Measurements from ENCODE around the gene SPATA46. TPM values are rescaled to one million over a fixed set of nuclear protein-coding genes. Genes with fewer than 3 reads are reported as not detected.

The SPATA46 gene
- total and polyA plus RNA-seq, 2 of the 8 experiments (the other 6 are each of a cell fraction or from before 2014, with no cell fraction given), result not detected

DNA sequence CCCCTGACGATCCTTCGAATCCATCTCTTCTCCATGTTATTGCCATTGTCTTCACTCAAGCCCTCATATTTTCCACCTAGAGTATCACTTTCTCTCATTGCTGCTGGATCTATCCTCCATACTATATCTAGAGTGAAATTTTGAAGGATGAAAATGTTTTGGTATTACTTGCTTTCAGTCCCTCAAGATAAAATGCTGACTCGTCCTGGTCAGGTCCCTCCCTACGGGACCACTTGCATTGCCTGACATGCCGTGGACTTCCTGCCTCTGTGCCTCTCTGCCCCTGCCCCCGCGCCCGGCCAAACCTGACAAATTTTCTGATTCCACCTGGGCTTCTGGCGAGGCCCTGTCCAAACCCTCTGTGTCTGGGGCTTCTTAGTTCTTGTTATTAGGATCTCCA is 23.6 kb downstream of the SPATA46 start:
- H2BK5ac ChIP-seq (ENCODE audit: low read depth, low read length), result no peak overlapping the region
- H3K4me3 ChIP-seq (ENCODE audit: extremely low read depth in 1 of 4, insufficient read depth in 2 of 4, low read depth in 3 of 4, low read length in 4 of 4), result no peak overlapping the region
- no peak overlapping the region for H2BK120ac ChIP-seq (replicated peaks; ENCODE audit: low read depth, low read length)
- H4K5ac ChIP-seq (ENCODE audit: insufficient read length, low read depth, low read length), result no peak overlapping the region
- no peak overlapping the region for H3K4me2 ChIP-seq (ENCODE audit: insufficient read depth in 1 of 2, low read depth in 2 of 2, low read length in 2 of 2)
- 91% methylated on average over 9 of the region's 9 CpGs; no CpG with 5 or more reads in 1 of the 2 experiments for WGBS, 2 experiments (ENCODE audit: extremely low coverage in 1 of 2, insufficient coverage in 1 of 2, insufficient read length in 1 of 2, insufficient replicate concordance in 2 of 2, low coverage in 1 of 2, low lambda C conversion rate in 2 of 2, missing lambda C conversion rate in 1 of 2)
- no peak overlapping the region for H4K91ac ChIP-seq (replicated peaks; ENCODE audit: insufficient read length, low read length)
- no peaks in the 10 kb centered on the region for H3K79me2 ChIP-seq (ENCODE audit: control insufficient read depth in 1 of 2, insufficient read depth in 2 of 2, low read length in 2 of 2)
- H3K14ac ChIP-seq (ENCODE audit: insufficient read length), result no peak overlapping the region
- no peaks in the 10 kb centered on the region for H3K79me1 ChIP-seq (ENCODE audit: low read depth, low read length)
- DNase-seq (ENCODE audit: low read depth in 1 of 2, low spot score in 2 of 2), result no peak
- CTCF ChIA-PET (ENCODE audit: partially characterized antibody), result interaction anchor here (1.7 to 5.7 kb wide), 4 partner anchors 12 to 52 kb away, joined by 3 to 59 read pairs (median 12); no protein-coding TSS in a partner anchor
- H3K9me3 ChIP-seq (ENCODE audit: insufficient read depth in 2 of 2, low read depth in 1 of 2, low read length in 1 of 2), result no peaks in the 10 kb centered on the region
- no peak overlapping the region for H3K9ac ChIP-seq (replicated peaks in 1 of 4; ENCODE audit: extremely low read depth in 1 of 4, low read depth in 3 of 4, low read length in 3 of 4)
- FAIRE-seq, result no peak
- H4K8ac ChIP-seq (ENCODE audit: extremely low read depth, insufficient read depth, low read length), result no peak overlapping the region
- H3K4me1 ChIP-seq (replicated peaks in 1 of 4; ENCODE audit: control insufficient read depth in 3 of 4, insufficient read depth in 4 of 4, low read length in 3 of 4), result peaks cover 0 to 8% (median 4%) of the 10 kb centered on the region in 4 experiments; a peak in 5 of 7 replicates
- no peak overlapping the region for H2BK12ac ChIP-seq (ENCODE audit: low read depth, low read length)
- H3K27ac ChIP-seq (ENCODE audit: low read depth, low read length), result no peak overlapping the region
- H2AK5ac ChIP-seq (ENCODE audit: low read depth, low read length), result no peak overlapping the region
- H3K27me3 ChIP-seq (replicated peaks in 1 of 4; ENCODE audit: control insufficient read depth in 3 of 4, extremely low read depth in 1 of 4, insufficient read depth in 3 of 4, low read length in 3 of 4), result no peaks in the 10 kb centered on the region
- H3K56ac ChIP-seq (replicated peaks; ENCODE audit: insufficient read length, low read depth, low read length), result no peak overlapping the region
- no peaks in the 10 kb centered on the region for H3K23me2 ChIP-seq (ENCODE audit: low read depth, low read length)
- no peaks in the 10 kb centered on the region for H4K20me1 ChIP-seq (replicated peaks in 1 of 2; ENCODE audit: control insufficient read depth in 1 of 2, insufficient read depth in 2 of 2, low read length in 2 of 2)
- H2AFZ ChIP-seq (ENCODE audit: low read length), result no peak overlapping the region
- no peak overlapping the region for H2BK15ac ChIP-seq (ENCODE audit: low read length)
- no peak overlapping the region for H3K23ac ChIP-seq (ENCODE audit: insufficient read length)
- H3K18ac ChIP-seq (ENCODE audit: extremely low read depth, low read length), result no peak overlapping the region
- POLR2A ChIA-PET (ENCODE audit: partially characterized antibody), result no interaction called here
- no peaks in the 10 kb centered on the region for H3K36me3 ChIP-seq (ENCODE audit: control insufficient read depth in 2 of 4, insufficient read depth in 4 of 4, low read length in 3 of 4)
- H2BK20ac ChIP-seq (ENCODE audit: low read length), result no peak overlapping the region
- H3K4ac ChIP-seq (replicated peaks; ENCODE audit: insufficient read length, low read depth, low read length), result peak overlapping the region; percentile 22
- TF ChIP-seq TAF7 (optimal IDR thresholded peaks at IDR 0.05; ENCODE audit: borderline replicate concordance, low read depth, low read length) (no peak), SAP30 (IDR thresholded peaks at IDR 0.05; ENCODE audit: insufficient read depth, insufficient replicate concordance, low read length) (no peak), SIRT6 (IDR thresholded peaks at IDR 0.05; ENCODE audit: low read length) (no peak), BACH1 (IDR thresholded peaks at IDR 0.05; ENCODE audit: low read length) (no peak; the same call in 1 of the 2 replicates), RFX5 (IDR thresholded peaks at IDR 0.05; ENCODE audit: borderline replicate concordance, low read depth, low read length) (no peak), TAF1 (IDR thresholded peaks at IDR 0.05; ENCODE audit: low read depth, low read length) (no peak), EZH2 (IDR thresholded peaks at IDR 0.05; ENCODE audit: low read depth, low read length, severe bottlenecking) (no peak)
- TF ChIP-seq, protein P1, sequence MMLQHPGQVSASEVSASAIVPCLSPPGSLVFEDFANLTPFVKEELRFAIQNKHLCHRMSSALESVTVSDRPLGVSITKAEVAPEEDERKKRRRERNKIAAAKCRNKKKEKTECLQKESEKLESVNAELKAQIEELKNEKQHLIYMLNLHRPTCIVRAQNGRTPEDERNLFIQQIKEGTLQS (IDR thresholded peaks at IDR 0.05; ENCODE audit: insufficient read depth, low read depth, low read length), result no peak
